HK-2 (cell line): ENCODE data around the gene HYDIN.

Experiments used
- DNase-seq: peaks from one replicate; pipeline ENCODE4 v3.0.0-alpha.2; 2018; ENCODE audit not compliant: unreplicated experiment

HYDIN gene

GRCh38 chr16:70767377-70768202 lies 462.9 kb downstream of the HYDIN start:
- DNase-seq, result no peak

GRCh38 chr16:70766658-70767057 lies 463.9 kb downstream of the HYDIN start:
- no peak for DNase-seq

GRCh38 chr16:70766176-70766575 lies 464.3 kb downstream of the HYDIN start:
- DNase-seq, result no peak

- DNase-seq, result no peak
These were observed 465.0 kb downstream of the HYDIN start for GRCh38 chr16:70765491-70765890.

GRCh38 chr16:70764632-70765031 lies 465.9 kb downstream of the HYDIN start:
- DNase-seq, result no peak

- no peak for DNase-seq
These were observed 470.3 kb downstream of the HYDIN start for GRCh38 chr16:70760221-70760620.

GRCh38 chr16:70759666-70760065 lies 470.9 kb downstream of the HYDIN start:
- no peak for DNase-seq

GRCh38 chr16:70758786-70759185 lies 471.7 kb downstream of the HYDIN start:
- DNase-seq, result no peak
